Ovary (tissue), 9 donors: ENCODE measurements around the gene EML1. TPM values are rescaled to one million over a fixed set of nuclear protein-coding genes. Genes with fewer than 3 reads are reported as not detected.

ENCODE experiments used
- DNase-seq, 5 donors: peaks; one replicate each; pipeline ENCODE4 v3.0.0-alpha.2; 2019 to 2020
- H3K27ac ChIP-seq, 2 donors: fragments of 200-600 bp; one replicate each; pipeline versions ENCODE4 v1.5.1 to v1.8.0; 2019 to 2022
- H3K27me3 ChIP-seq: fragments of 200-600 bp; one replicate; pipeline ENCODE4 v1.8.0; 2022
- H3K36me3 ChIP-seq: fragments of 200-600 bp; sonication (generic); one replicate; pipeline ENCODE4 v1.5.1; 2019
- H3K4me1 ChIP-seq: one replicate; pipeline ENCODE4 v1.8.1; 2013; ENCODE audit warnings: mild to moderate bottlenecking, moderate library complexity; ENCODE audit not compliant: insufficient read depth
- H3K4me3 ChIP-seq: fragments of 200-600 bp; sonication (generic); one replicate; pipeline ENCODE4 v1.5.1; 2017
- H3K9me3 ChIP-seq, 2 donors: fragments of 200-600 bp in 1 of 2; sonication (generic) in 1 of 2; one replicate each; pipeline versions ENCODE4 v1.5.1 to v1.8.1; 2013 to 2019; ENCODE audit warnings: mild to moderate bottlenecking in 1 of 2, moderate library complexity in 1 of 2
- CTCF ChIP-seq, 3 donors: fragments of 450-650 bp in 2 of 3; fragments of 200-600 bp in 1 of 3; IDR thresholded peaks; one replicate each; pipeline versions ENCODE4 v1.5.1 to v1.8.0; 2016 to 2022; ENCODE audit warnings: antibody characterized with exemption in 3 of 3, mild to moderate bottlenecking in 1 of 3
- EP300 ChIP-seq: sonication (generic); formaldehyde crosslinking; IDR thresholded peaks from one replicate; pipeline ENCODE4 v1.6.1; 2017; ENCODE audit warnings: antibody characterized with exemption
- POLR2A ChIP-seq: fragments of 450-650 bp; IDR thresholded peaks from one replicate; pipeline ENCODE4 v1.6.1; 2017; ENCODE audit warnings: antibody characterized with exemption, mild to moderate bottlenecking, moderate library complexity
- WGBS, 3 donors: extraction: QIAGEN DNeasy Blood & Tissue Kit in 1 of 3; methylation state at CpG; one replicate each; pipeline versions ENCODE4 v1.1.5 to v1.1.7; 2013 to 2017; 5-methylcytosine and 5-hydroxymethylcytosine counted together
- intact Hi-C, 4 donors: fragments of 100-400 bp; cut with DNase I; formaldehyde crosslinking; loops; one replicate each; pipeline versions ENCODE4 v1.11.0 to v1.15.1; 2022 to 2023
- polyA plus RNA-seq, 2 donors: library from polyadenylated mRNA; stranded (reverse); fragments of 200-250 nt in 1 of 2; fragments of 350-450 nt in 1 of 2; fragmentation: Illumina TruSeq in 1 of 2; extraction: RNeasy Lipid Tissue Mini Kit (QIAGEN cat#74804) in 1 of 2; gene quantifications; one replicate each; pipeline ENCODE4 v1.2.3, GENCODE V29; 2013 to 2014
- total RNA-seq, 7 donors: library from RNA; depleted of rRNA in 2 of 7; stranded (reverse); fragments of >200 nt in 2 of 7; fragmentation: NEBNext Ultra II Directional in 3 of 7; extraction: Animal tissue kit (Norgen Biotek cat#: 25700) in 3 of 7; gene quantifications; one replicate each; pipeline versions ENCODE4 v1.1.0 to v1.2.4, GENCODE V29; 2016 to 2023
- donor health status: DM: no; HTN: no; CAD: no; lungs with moderate emphysema.
- donor health status: DM: no; HTN: no; CAD: no.
- donor health status: Bipolar disorder and iron deficiency.
- donor health status: DM: yes; HTN: yes; CAD: no.
- donor health status: DM: no; HTN: no; CAD: no.
- donor health status: DM: yes; HTN: yes; CAD: no.

Gene EML1
- total and polyA plus RNA-seq, 9 donors = 4.4 to 22.3 (median 9.8) TPM

GRCh38 chr14:99792551-99793212, 531 bp upstream of the EML1 start:
- Histone ChIP-seq H3K27ac (peak overlapping the region; percentile 80 to 89), H3K27me3 (no peaks in the 10 kb centered on the region), H3K4me1 (peaks cover 4% of the 10 kb centered on the region), H3K4me3 (peak overlapping the region; percentile 68), H3K36me3 (no peaks in the 10 kb centered on the region), H3K9me3 (no peaks in the 10 kb centered on the region)
- TF ChIP-seq CTCF (IDR thresholded peaks at IDR 0.05) = no peak
- no peak for TF ChIP-seq EP300
- no peak for TF ChIP-seq POLR2A
- intact Hi-C loops = loop anchor here in 1 of 4 donors (5.0 kb wide), 1 partner anchor 60 kb away; no protein-coding TSS in a partner anchor
- DNase-seq = peak in 3 of 5 donors; percentile 39 to 48 (median 43)
- 5 to 16% (median 7%) methylated on average over 28 to 63 of the region's 65 CpGs for WGBS, 3 donors

- H3K27ac ChIP-seq = no peak overlapping the region
- TF ChIP-seq EP300 (no peak), CTCF (IDR thresholded peaks at IDR 0.05) (no peak), POLR2A (no peak)
- no peaks in the 10 kb centered on the region for H3K9me3 ChIP-seq
- peak overlapping the region; percentile 53 for H3K4me3 ChIP-seq
- WGBS, 3 donors = 49 to 55% (median 50%) methylated on average over 4 of the region's 4 CpGs
- no peaks in the 10 kb centered on the region for H3K27me3 ChIP-seq
- no peak for DNase-seq
- no peaks in the 10 kb centered on the region for H3K36me3 ChIP-seq
- peaks cover 4% of the 10 kb centered on the region for H3K4me1 ChIP-seq
- intact Hi-C loops = loop anchor here in 1 of 4 donors (5.0 kb wide), 1 partner anchor 62 kb away; no protein-coding TSS in a partner anchor
Observed at GRCh38 chr14:99794151-99794780, 1.1 kb downstream of the EML1 start.

GRCh38 chr14:99795046-99795445, 1.8 kb downstream of the EML1 start:
- intact Hi-C loops = no loop called here
- H3K4me1 ChIP-seq = peaks cover 4% of the 10 kb centered on the region
- TF ChIP-seq CTCF (IDR thresholded peaks at IDR 0.05) (no peak), EP300 (no peak), POLR2A (no peak)
- H3K27me3 ChIP-seq = no peaks in the 10 kb centered on the region
- no peaks in the 10 kb centered on the region for H3K9me3 ChIP-seq
- DNase-seq = no peak
- 83 to 89% (median 84%) methylated on average over 4 of the region's 4 CpGs for WGBS, 3 donors
- no peak overlapping the region for H3K4me3 ChIP-seq
- H3K27ac ChIP-seq = no peak overlapping the region
- no peaks in the 10 kb centered on the region for H3K36me3 ChIP-seq

GRCh38 chr14:99797231-99797630, 4.0 kb downstream of the EML1 start:
- H3K27me3 ChIP-seq = no peaks in the 10 kb centered on the region
- H3K9me3 ChIP-seq = no peaks in the 10 kb centered on the region
- peaks cover 4% of the 10 kb centered on the region for H3K4me1 ChIP-seq
- intact Hi-C loops = no loop called here
- TF ChIP-seq CTCF (IDR thresholded peaks at IDR 0.05) = no peak
- no peak for TF ChIP-seq POLR2A
- no peak for TF ChIP-seq EP300
- no peaks in the 10 kb centered on the region for H3K36me3 ChIP-seq
- no peak overlapping the region for H3K4me3 ChIP-seq
- no peak for DNase-seq
- H3K27ac ChIP-seq = no peak overlapping the region
